Colonic mucosa (tissue), 4 donors: ENCODE results near the gene CDC5L. TPM values are rescaled to one million over a fixed set of nuclear protein-coding genes. Genes with fewer than 3 reads are reported as not detected.
"Not testable (repeated sequence)": the region's sequence is repeated elsewhere in the genome, so short reads cannot be mapped to it uniquely, and the experiment has no call there.

Experiments
- DNase-seq: peaks from one replicate; pipeline ENCODE4 v3.0.0-alpha.2; 2020
- H3K27ac ChIP-seq: fragments of 200-600 bp; one replicate; pipeline ENCODE4 v1.8.0; 2021
- H3K27me3 ChIP-seq: fragments of 200-600 bp; one replicate; pipeline ENCODE4 v1.8.0; 2021
- H3K36me3 ChIP-seq: fragments of 200-600 bp; one replicate; pipeline ENCODE4 v1.8.0; 2021
- H3K4me1 ChIP-seq: fragments of 200-600 bp; one replicate; pipeline ENCODE4 v1.8.0; 2021; ENCODE audit warnings: mild to moderate bottlenecking
- H3K4me3 ChIP-seq: fragments of 200-600 bp; one replicate; pipeline ENCODE4 v1.8.0; 2021
- H3K9ac ChIP-seq, 2 donors: one replicate each; pipeline ENCODE4 v1.7.0; 2013; ENCODE audit warnings: control low read depth in 2 of 2, low read depth in 2 of 2, low read length in 2 of 2
- H3K9me3 ChIP-seq: fragments of 200-600 bp; one replicate; pipeline ENCODE4 v1.8.0; 2021
- intact Hi-C: fragments of 100-400 bp; cut with DNase I; formaldehyde crosslinking; loops from one replicate; pipeline ENCODE4 v1.14.1; 2022
- total RNA-seq, 2 donors: library from RNA; stranded (reverse); fragmentation: NEBNext Ultra II Directional in 1 of 2; extraction: Animal tissue kit (Norgen Biotek cat#: 25700) in 1 of 2; gene quantifications; one replicate each; pipeline ENCODE4 v1.2.1, GENCODE V29; 2021
- TF ChIP-seq, protein P1 (sequence below): fragments of 200-600 bp; IDR thresholded peaks from one replicate; pipeline ENCODE4 v1.8.0; 2022; ENCODE audit warnings: antibody characterized with exemption, mild to moderate bottlenecking
- donor health status: healthy.
- donor health status: DM: no; HTN: no; CAD: no.
- donor health status: DM: no; HTN: no; CAD: no.

CDC5L gene
- total RNA-seq, 2 donors from 2014 or later = 20.6 to 20.8 TPM

DNA sequence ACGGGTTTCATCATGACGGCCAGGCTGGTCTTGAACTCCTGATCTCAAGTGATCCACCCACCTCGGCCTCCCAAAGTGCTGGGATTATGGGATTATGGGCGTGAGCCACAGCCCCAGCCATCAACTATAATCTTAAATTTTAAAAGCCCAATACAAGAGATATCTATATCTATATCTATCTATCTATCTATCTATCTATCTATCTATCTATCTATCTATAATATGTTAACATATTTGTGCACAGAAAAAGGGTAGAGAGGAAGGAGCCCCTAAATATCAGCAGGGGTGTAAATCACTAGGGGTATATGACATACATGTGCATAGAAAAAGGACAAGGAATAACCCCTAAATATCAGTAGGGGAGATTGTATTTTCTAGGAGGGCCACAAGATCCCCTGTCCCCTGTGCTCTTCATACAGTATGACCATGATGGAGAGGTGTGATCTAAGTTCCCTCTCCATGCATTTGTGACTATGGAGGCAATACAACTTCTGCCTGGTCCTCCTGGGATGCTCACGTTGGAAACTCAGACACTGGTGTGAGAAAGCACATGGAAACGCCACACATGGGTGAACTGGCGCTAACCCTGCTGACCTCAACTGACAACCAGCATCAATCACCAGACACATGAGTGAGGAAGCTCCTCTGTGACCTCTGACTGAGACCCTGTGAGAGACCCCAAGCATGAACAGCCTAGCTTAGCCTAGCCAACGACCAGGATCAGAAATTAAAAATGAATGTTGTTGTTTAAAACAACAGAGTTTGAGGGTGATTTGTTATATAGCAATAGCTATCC lies 46.2 kb upstream of the CDC5L start:
- intact Hi-C loops = no loop called here
- no peaks in the 10 kb centered on the region for H3K4me1 ChIP-seq

DNA sequence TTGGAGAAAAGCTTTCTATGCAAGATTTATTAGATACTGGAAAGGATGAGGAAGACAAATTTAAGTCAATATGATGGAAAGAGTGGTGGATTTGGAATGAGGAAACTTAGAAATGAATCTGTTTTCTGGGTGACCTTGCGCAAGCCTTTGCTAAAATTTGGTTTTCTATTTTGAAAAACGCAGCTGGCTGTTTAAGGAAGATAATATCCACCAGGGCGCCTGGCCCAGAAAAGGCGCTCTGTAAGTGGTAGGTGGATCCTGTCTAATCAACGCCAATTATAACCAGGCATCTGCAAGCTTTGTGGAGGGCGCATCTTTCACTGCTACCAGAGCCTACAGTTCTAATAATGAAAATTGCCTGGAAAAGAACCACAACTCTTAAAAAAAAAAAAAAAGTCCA lies 45.5 kb upstream of the CDC5L start:
- Histone ChIP-seq H3K36me3 (no peaks in the 10 kb centered on the region), H3K4me3 (no peak overlapping the region), H3K4me1 (no peaks in the 10 kb centered on the region), H3K9ac (no peak overlapping the region), H3K27me3 (peaks cover 9% of the 10 kb centered on the region), H3K27ac (no peak overlapping the region), H3K9me3 (no peaks in the 10 kb centered on the region)
- DNase-seq = no peak
- intact Hi-C loops = no loop called here
- TF ChIP-seq, protein P1, sequence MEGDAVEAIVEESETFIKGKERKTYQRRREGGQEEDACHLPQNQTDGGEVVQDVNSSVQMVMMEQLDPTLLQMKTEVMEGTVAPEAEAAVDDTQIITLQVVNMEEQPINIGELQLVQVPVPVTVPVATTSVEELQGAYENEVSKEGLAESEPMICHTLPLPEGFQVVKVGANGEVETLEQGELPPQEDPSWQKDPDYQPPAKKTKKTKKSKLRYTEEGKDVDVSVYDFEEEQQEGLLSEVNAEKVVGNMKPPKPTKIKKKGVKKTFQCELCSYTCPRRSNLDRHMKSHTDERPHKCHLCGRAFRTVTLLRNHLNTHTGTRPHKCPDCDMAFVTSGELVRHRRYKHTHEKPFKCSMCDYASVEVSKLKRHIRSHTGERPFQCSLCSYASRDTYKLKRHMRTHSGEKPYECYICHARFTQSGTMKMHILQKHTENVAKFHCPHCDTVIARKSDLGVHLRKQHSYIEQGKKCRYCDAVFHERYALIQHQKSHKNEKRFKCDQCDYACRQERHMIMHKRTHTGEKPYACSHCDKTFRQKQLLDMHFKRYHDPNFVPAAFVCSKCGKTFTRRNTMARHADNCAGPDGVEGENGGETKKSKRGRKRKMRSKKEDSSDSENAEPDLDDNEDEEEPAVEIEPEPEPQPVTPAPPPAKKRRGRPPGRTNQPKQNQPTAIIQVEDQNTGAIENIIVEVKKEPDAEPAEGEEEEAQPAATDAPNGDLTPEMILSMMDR = no peak

More for the DNA sequence above, 46.2 kb upstream of the CDC5L start:
- no peak overlapping the region for H3K4me3 ChIP-seq
- peaks cover 9% of the 10 kb centered on the region for H3K27me3 ChIP-seq
- TF ChIP-seq, protein P1 = no peak
- no peaks in the 10 kb centered on the region for H3K36me3 ChIP-seq
- H3K9me3 ChIP-seq = no peaks in the 10 kb centered on the region
- no peak overlapping the region for H3K9ac ChIP-seq
- no peak for DNase-seq
- H3K27ac ChIP-seq = no peak overlapping the region

DNA sequence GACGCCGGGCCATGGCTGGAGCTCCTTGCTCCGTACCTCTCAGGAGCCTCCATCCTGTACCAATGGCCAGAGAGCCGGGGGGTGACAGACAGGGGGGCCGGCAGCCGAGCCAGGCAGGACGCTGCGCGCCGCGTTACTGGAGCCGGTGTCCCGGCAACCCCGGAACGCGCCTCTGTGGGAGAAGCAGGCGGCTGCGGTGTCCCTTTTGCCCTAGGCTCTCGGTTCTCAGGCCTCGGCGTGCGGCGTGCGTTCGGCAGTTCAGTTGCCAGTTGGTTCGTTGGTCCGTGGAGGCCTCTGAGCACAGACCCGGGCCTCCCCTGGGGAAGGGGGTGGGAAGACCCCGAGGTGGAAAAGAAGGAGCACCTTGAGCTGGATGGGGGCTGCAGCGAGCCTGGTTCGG lies 45.0 kb upstream of the CDC5L start, which contains the start of gene SPATS1:
TSS of gene SPATS1 (plus strand) at position 162 of the 400 bp plus-strand sequence. CDS start 446 bp downstream, outside the sequence.
- peak within 1 kb of the TSS in 1 of 2 donors; percentile 19 for H3K9ac ChIP-seq
- intact Hi-C loops = no loop called here
- no peak within 1 kb of the TSS for H3K27ac ChIP-seq
- peaks cover 9% of the 10 kb centered on the region for H3K27me3 ChIP-seq
- TF ChIP-seq, protein P1 = no peak
- no peaks in the 10 kb centered on the region for H3K36me3 ChIP-seq
- no peaks in the 10 kb centered on the region for H3K9me3 ChIP-seq
- H3K4me3 ChIP-seq = no peak within 1 kb of the TSS
- no peaks in the 10 kb centered on the region for H3K4me1 ChIP-seq
- no peak for DNase-seq

DNA sequence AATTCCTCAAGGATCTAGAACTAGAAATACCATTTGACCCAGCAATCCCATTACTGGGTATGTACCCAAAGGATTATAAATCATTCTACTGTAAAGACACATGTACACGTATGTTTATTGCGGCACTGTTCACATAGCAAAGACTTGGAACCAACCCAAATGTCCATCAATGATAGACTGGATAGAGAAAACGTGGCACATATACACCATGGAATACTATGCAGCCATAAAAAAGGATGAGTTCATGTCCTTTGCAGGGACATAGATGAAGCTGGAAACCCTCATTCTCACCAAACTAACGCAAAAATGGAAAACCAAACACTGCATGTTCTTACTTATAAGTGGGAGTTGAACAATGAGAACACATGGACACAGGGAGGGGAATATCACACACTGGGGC lies 40.7 kb upstream of the CDC5L start:
- H3K9ac ChIP-seq, DNase-seq, H3K4me3 ChIP-seq, H3K9me3 ChIP-seq, H3K27me3 ChIP-seq, intact Hi-C loops, H3K4me1 ChIP-seq, H3K36me3 ChIP-seq, H3K27ac ChIP-seq: not testable (repeated sequence)

DNA sequence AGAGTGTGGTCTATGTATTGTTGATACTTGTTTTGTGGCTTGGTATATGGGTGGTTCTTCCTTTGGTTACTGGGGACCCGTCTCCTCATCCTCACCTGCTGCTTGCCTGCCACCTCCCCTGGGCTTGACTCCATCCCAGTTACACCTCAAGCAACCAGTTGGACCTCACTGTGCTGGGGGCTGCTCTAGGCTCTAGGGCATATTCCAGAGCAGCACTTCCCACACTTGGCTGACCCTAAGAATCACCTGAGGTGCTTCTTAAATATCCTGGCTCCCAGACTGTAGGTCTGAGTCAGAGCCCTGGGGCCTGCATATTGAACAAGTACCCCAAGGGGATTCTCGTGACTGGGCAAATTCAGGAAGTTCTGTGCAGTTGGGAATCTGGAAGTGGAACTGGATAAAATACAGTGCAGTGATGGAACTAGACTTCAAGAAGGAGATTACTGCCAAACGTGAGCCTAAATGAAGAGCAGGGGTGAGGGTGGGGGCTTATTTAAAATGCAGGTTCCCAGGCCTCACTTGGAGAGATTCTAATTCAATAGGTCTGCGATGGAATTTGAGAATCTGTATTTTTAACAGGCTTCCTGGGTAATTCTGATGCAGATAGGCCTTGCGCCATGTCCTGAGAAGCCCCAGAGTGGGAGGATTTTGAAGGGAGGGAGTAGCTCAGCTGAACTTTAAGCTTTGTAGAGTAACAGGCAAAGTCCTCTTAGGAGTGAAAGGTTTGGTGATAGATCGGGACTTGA lies 37.4 kb upstream of the CDC5L start:
- Histone ChIP-seq H3K36me3 (no peaks in the 10 kb centered on the region), H3K27me3 (no peaks in the 10 kb centered on the region), H3K4me3 (no peak overlapping the region), H3K27ac (no peak overlapping the region), H3K9ac (no peak overlapping the region), H3K4me1 (no peaks in the 10 kb centered on the region), H3K9me3 (no peaks in the 10 kb centered on the region)
- intact Hi-C loops = no loop called here
- TF ChIP-seq, protein P1 = no peak
- DNase-seq = no peak

DNA sequence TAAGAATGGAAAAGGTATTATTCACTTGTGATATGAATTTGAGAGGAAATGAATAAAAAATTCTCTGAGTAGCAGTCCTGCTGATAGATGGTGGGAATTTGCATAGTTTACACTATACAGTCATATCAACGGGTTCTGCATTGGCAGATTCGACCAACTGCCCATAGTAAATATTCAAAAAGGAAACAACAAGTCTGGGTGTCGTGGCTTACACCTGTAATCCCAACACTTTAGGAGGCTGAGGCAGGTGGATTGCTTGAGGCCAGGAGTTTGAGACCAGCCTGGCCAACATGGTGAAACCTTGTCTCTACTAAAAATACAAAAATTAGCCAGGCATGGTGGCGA lies 36.9 kb upstream of the CDC5L start:
- not testable (repeated sequence) for H3K4me3 ChIP-seq, H3K9me3 ChIP-seq, H3K27me3 ChIP-seq

More for the DNA sequence above, 36.9 kb upstream of the CDC5L start:
- DNase-seq, H3K4me1 ChIP-seq, H3K36me3 ChIP-seq, H3K27ac ChIP-seq, H3K9ac ChIP-seq, intact Hi-C loops: not testable (repeated sequence)
